ENCODE results near the gene ACOXL. TPM values are rescaled to one million over a fixed set of nuclear protein-coding genes. Genes with fewer than 3 reads are reported as not detected.

Gene ACOXL
- total and polyA plus RNA-seq, 2 donors (not counting 3 experiments of a cell fraction or from before 2014, with no cell fraction given) = not detected

DNA sequence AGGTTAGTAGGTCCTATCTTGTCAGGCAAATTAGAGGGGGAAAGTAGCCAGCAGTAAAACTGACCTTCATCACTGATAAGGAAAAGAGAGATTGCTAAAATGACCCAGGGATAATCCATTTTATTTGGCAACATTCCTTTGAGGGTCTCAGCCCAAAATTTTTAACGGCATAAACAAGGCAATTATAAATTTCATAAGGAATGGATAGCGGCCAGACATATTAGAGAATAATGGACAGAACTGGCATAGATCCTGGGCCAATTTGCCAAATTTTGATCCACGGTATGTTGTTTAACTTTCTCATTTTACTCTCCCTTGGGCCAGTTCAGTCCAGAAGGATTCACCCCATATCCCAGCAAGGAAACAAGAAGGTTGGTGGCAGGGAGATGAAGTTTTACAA lies 217.9 kb downstream of the ACOXL start:
- H3K27ac ChIP-seq (ENCODE audit: insufficient read depth, low read depth, low read length) = no peak overlapping the region
- H3K9me1 ChIP-seq (replicated peaks; ENCODE audit: control insufficient read depth, extremely low read depth, insufficient read depth, low read length) = no peaks in the 10 kb centered on the region
- no peak overlapping the region for H3K4me3 ChIP-seq (replicated peaks in 1 of 3; ENCODE audit: insufficient read depth in 1 of 3, low read depth in 1 of 3, low read length in 3 of 3)
- no peak overlapping the region for H3K9ac ChIP-seq (replicated peaks; ENCODE audit: extremely low read depth, insufficient read depth, low read length)
- dilution Hi-C loops (cut with MboI; ENCODE audit: extremely low pct_ligation_motif_present, low sequenced_read_pairs) (no loop called here), intact Hi-C loops (cut with micrococcal nuclease) (no loop called here)
- H4K20me1 ChIP-seq (replicated peaks; ENCODE audit: control insufficient read depth, extremely low read depth, insufficient read depth, low read length) = no peaks in the 10 kb centered on the region
- no peaks in the 10 kb centered on the region for H3K36me3 ChIP-seq (ENCODE audit: control insufficient read depth in 2 of 2, extremely low read depth in 1 of 2, insufficient read depth in 2 of 2, low read length in 2 of 2)
- no peak overlapping the region for H3K4me2 ChIP-seq (ENCODE audit: insufficient read depth, low read length)
- H2AFZ ChIP-seq (ENCODE audit: low read depth, low read length) = no peak overlapping the region
- TF ChIP-seq MYC (IDR thresholded peaks at IDR 0.05; ENCODE audit: low read depth, low read length) = no peak
- TF ChIP-seq EZH2 (IDR thresholded peaks at IDR 0.05; ENCODE audit: borderline replicate concordance, low read depth, low read length, severe bottlenecking) = no peak
- TF ChIP-seq POLR2A (IDR thresholded peaks at IDR 0.05; ENCODE audit: low read depth, low read length) = no peak
- TF ChIP-seq MAX (IDR thresholded peaks at IDR 0.05; ENCODE audit: insufficient read depth, insufficient read length) = no peak
- TF ChIP-seq CTCF (IDR thresholded peaks at IDR 0.05; ENCODE audit: extremely low read depth in 1 of 2, insufficient read depth in 1 of 2, low read depth in 1 of 2, low read length in 2 of 2) = no peak
- TF ChIP-seq GATA2 (IDR thresholded peaks at IDR 0.05; ENCODE audit: insufficient read depth, insufficient read length, low read depth, low read length) = no peak
- TF ChIP-seq FOS (IDR thresholded peaks at IDR 0.05; ENCODE audit: borderline replicate concordance, insufficient read depth, low read length) = no peak
- no peak for TF ChIP-seq POLR2AphosphoS5 (IDR thresholded peaks at IDR 0.05; ENCODE audit: insufficient read depth, low read depth, low read length)
- TF ChIP-seq JUN (IDR thresholded peaks at IDR 0.05; ENCODE audit: borderline replicate concordance, insufficient read depth, insufficient read length, low read depth) = no peak
- FAIRE-seq (no peak), DNase-seq (ENCODE audit: low read depth, low spot score) (no peak)
- no TSS peak for BruUV-seq (replicated peaks)
- peaks cover 8 to 41% of the 10 kb centered on the region in 2 experiments for H3K27me3 ChIP-seq (ENCODE audit: control insufficient read depth in 2 of 2, insufficient read depth in 2 of 2, low read length in 2 of 2)
- H3K9me3 ChIP-seq (replicated peaks; ENCODE audit: control insufficient read depth, insufficient read depth, low read length) = no peaks in the 10 kb centered on the region
- no peaks in the 10 kb centered on the region for H3K79me2 ChIP-seq (ENCODE audit: control insufficient read depth, insufficient read depth, low read length)
- ChIA-PET CTCF (no interaction called here), POLR2A (no interaction called here)
- H3K4me1 ChIP-seq (ENCODE audit: control insufficient read depth, extremely low read depth, insufficient read depth, low read length) = no peaks in the 10 kb centered on the region
